GM20000 (cell line): ENCODE results near the gene ASIC2.

Source experiments
- DNase-seq: peaks from one replicate; pipeline ENCODE4 v3.0.0; 2012; ENCODE audit warnings: low spot score
- CTCF ChIP-seq: IDR thresholded peaks from 2 replicates; pipeline ENCODE4 v1.5.1; 2012; ENCODE audit warnings: mild to moderate bottlenecking, control low read depth; ENCODE audit errors: extremely low read depth, missing control alignments

The ASIC2 gene

DNA sequence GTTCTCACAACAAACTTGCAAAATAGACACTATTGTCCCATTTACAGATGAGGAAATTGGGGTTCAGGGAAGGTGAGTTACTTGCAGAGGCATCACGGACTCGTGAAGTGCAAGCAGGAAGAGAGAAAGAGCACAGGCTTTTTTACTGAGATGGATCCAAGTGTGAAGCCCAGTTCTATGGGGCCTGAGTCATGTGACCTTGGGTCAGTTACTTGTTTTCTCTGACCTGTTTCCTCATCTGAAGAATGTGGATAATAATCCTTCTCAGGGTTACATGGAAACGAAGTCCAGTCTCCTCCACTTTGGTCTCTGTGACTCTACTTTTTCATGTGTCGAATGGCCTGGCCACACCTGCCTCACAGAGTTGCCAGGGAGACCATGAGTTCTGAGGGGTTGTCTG, 167.0 kb downstream of the ASIC2 start:
- no peak for DNase-seq
- TF ChIP-seq CTCF = no peak

GRCh38 chr17:33125552-33125950, 167.5 kb downstream of the ASIC2 start:
- no peak for DNase-seq
- TF ChIP-seq CTCF = no peak

GRCh38 chr17:33124871-33125551, 168.1 kb downstream of the ASIC2 start:
- no peak for TF ChIP-seq CTCF
- no peak for DNase-seq

DNA sequence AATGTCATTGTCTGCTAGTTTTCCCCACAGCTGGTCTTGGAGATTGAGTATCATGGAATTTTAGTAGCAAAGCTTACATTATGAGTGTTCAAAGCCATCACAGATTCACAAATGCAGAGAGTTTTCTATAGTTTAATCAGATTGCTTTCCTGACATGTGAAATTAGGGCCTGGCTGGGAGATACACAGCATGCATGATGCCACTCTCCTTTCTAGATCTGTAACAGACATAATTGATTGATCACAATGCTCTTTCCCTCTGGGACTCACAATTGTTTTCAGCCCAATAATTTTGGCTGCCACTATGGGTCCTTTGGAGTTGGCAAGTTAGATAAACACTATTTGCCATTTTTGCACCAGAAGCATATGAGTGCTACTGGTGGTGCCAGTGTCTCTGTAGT, 168.9 kb downstream of the ASIC2 start:
- no peak for TF ChIP-seq CTCF
- no peak for DNase-seq

DNA sequence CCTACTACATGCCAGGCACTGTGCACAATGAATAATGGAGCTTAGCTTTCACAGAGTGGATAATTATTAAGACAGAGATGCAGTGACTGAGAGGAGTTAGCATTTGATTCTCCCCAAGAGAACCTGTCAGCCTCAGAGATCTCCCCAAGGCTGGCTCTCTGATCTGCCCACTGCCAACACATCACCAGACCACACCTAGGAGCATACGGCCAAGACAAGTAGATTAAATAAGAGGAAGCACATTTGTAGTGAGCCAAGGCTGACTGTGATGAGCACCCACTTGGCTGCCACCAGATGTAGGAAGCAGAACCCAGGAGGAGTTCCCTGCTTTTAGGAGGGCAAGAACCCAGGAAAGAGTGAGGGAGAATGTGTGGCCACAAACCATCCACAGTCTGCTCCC, 171.3 kb downstream of the ASIC2 start:
- no peak for DNase-seq
- TF ChIP-seq CTCF = no peak

- no peak for DNase-seq
- no peak for TF ChIP-seq CTCF
Observed at GRCh38 chr17:33121272-33121671, 171.8 kb downstream of the ASIC2 start.

GRCh38 chr17:33120103-33120502, 173.0 kb downstream of the ASIC2 start:
- DNase-seq = no peak
- no peak for TF ChIP-seq CTCF
